Measurements from ENCODE around the gene PFDN4. TPM values are rescaled to one million over a fixed set of nuclear protein-coding genes. Genes with fewer than 3 reads are reported as not detected.
A peak's percentile ranks its signal among the peaks of the same experiment; 100 is the strongest.

Gene PFDN4
- total RNA-seq, 1 experiment from 2014 or later, result 37.0 TPM

- ChIA-PET POLR2A (interaction anchor here (0.6 to 5.1 kb wide), 11 partner anchors 9 to 159 kb away, joined by 3 to 76 read pairs (median 6); partner anchors contain the start of gene PFDN4), CTCF (interaction anchor here (0.6 to 26.8 kb wide), 45 partner anchors 8 to 629 kb away, joined by 3 to 1436 read pairs (median 6); partner anchors contain the start of gene PFDN4)
These were observed 8.6 kb upstream of the PFDN4 start for GRCh38 chr20:54199283-54199682.

GRCh38 chr20:54199721-54200176 lies 8.1 kb upstream of the PFDN4 start:
- intact Hi-C loops (cut with micrococcal nuclease), result loop anchor here (2.0 to 5.0 kb wide), 2 partner anchors 257 to 621 kb away; no protein-coding TSS in a partner anchor
- ChIA-PET POLR2A (interaction anchor here (0.6 to 5.1 kb wide), 12 partner anchors 8 to 136 kb away, joined by 3 to 76 read pairs (median 6); partner anchors contain the start of gene PFDN4), CTCF (interaction anchor here (0.6 to 26.8 kb wide), 63 partner anchors 9 to 1765 kb away, joined by 3 to 1436 read pairs (median 5); partner anchors contain the start of gene PFDN4)
- no TSS peak for BruUV-seq (replicated peaks)
- TF ChIP-seq CTCF (IDR thresholded peaks at IDR 0.05; ENCODE audit: unreplicated experiment), result peak; percentile 91
- H3K27ac Mint-ChIP-seq (ENCODE audit: low read depth, unreplicated experiment), result no peak overlapping the region
- H3K9me3 Mint-ChIP-seq (ENCODE audit: unreplicated experiment), result no peaks in the 10 kb centered on the region
- peaks cover 19% of the 10 kb centered on the region for H3K4me1 Mint-ChIP-seq (ENCODE audit: insufficient read depth, unreplicated experiment)
- peak; percentile 77 for DNase-seq (ENCODE audit: unreplicated experiment)
- no peaks in the 10 kb centered on the region for H3K36me3 Mint-ChIP-seq (ENCODE audit: insufficient read depth, unreplicated experiment)
- H3K4me3 Mint-ChIP-seq (ENCODE audit: unreplicated experiment), result no peak overlapping the region
- no peaks in the 10 kb centered on the region for H3K27me3 Mint-ChIP-seq (ENCODE audit: insufficient read depth, unreplicated experiment)

More at GRCh38 chr20:54199283-54199682, 8.6 kb upstream of the PFDN4 start:
- no peak overlapping the region for H3K27ac Mint-ChIP-seq (ENCODE audit: low read depth, unreplicated experiment)
- peaks cover 22% of the 10 kb centered on the region for H3K4me1 Mint-ChIP-seq (ENCODE audit: insufficient read depth, unreplicated experiment)
- intact Hi-C loops (cut with micrococcal nuclease), result loop anchor here (2.0 to 5.0 kb wide), 2 partner anchors 257 to 620 kb away; no protein-coding TSS in a partner anchor
- TF ChIP-seq CTCF (IDR thresholded peaks at IDR 0.05; ENCODE audit: unreplicated experiment), result no peak
- H3K36me3 Mint-ChIP-seq (ENCODE audit: insufficient read depth, unreplicated experiment), result no peaks in the 10 kb centered on the region
- DNase-seq (ENCODE audit: unreplicated experiment), result no peak
- H3K27me3 Mint-ChIP-seq (ENCODE audit: insufficient read depth, unreplicated experiment), result no peaks in the 10 kb centered on the region
- BruUV-seq (replicated peaks), result no TSS peak
- no peak overlapping the region for H3K4me3 Mint-ChIP-seq (ENCODE audit: unreplicated experiment)
- H3K9me3 Mint-ChIP-seq (ENCODE audit: unreplicated experiment), result no peaks in the 10 kb centered on the region

- no TSS peak for BruUV-seq (replicated peaks)
These were observed 7.2 kb upstream of the PFDN4 start for GRCh38 chr20:54200487-54201267.

More at GRCh38 chr20:54200487-54201267, 7.2 kb upstream of the PFDN4 start:
- H3K36me3 Mint-ChIP-seq (ENCODE audit: insufficient read depth, unreplicated experiment), result no peaks in the 10 kb centered on the region
- DNase-seq (ENCODE audit: unreplicated experiment), result no peak
- H3K4me3 Mint-ChIP-seq (ENCODE audit: unreplicated experiment), result no peak overlapping the region
- intact Hi-C loops (cut with micrococcal nuclease), result no loop called here
- no peaks in the 10 kb centered on the region for H3K27me3 Mint-ChIP-seq (ENCODE audit: insufficient read depth, unreplicated experiment)
- H3K27ac Mint-ChIP-seq (ENCODE audit: low read depth, unreplicated experiment), result peak overlapping the region; percentile 33
- peaks cover 16% of the 10 kb centered on the region for H3K4me1 Mint-ChIP-seq (ENCODE audit: insufficient read depth, unreplicated experiment)
- CTCF ChIA-PET, result interaction anchor here (0.6 to 26.8 kb wide), 59 partner anchors 10 to 1766 kb away, joined by 3 to 1436 read pairs (median 5); partner anchors contain the start of gene PFDN4
- POLR2A ChIA-PET, result interaction anchor here (0.6 to 5.1 kb wide), 11 partner anchors 8 to 373 kb away, joined by 3 to 76 read pairs (median 6); partner anchors contain the start of gene PFDN4
- no peaks in the 10 kb centered on the region for H3K9me3 Mint-ChIP-seq (ENCODE audit: unreplicated experiment)
- TF ChIP-seq CTCF (IDR thresholded peaks at IDR 0.05; ENCODE audit: unreplicated experiment), result no peak
